NCI-H345 (cell line): ENCODE measurements around the gene MRPL44.

Source experiments
- DNase-seq: peaks from one replicate; lab custom pipeline; 2025; lab: John Stamatoyannopoulos, UW

The MRPL44 gene

DNA sequence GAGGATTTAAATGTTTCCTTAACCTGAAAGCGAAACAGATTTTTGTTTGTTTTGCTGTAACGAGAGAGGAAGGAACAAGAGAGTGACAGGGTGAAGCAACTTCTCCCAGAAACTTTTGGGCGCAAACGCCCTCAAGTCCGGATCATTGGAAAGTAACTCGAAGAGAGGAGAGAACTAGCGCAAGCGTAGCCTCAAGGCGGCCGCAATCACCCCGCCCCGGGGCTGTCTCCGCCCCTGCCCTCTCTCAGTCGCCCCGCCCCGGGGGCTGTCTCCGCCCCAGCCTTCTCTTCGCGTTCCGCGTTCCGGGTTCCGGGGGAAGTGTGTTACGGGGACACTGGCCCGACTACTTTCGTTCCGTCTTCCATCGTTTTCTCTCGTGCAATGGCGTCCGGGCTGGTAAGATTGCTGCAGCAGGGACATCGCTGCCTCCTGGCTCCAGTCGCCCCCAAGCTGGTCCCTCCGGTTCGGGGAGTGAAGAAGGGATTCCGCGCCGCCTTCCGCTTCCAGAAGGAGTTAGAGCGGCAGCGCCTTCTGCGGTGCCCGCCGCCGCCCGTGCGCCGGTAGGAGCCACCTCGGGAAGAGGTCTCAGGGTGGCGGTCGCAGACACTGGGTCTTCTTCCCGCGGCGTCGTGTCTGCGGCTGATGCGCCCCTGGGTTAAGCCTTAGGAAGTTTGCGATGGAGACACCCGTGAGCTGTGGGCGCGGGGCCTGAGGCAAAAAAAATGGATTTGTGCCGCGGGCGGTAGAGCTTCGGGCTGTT, at the start of gene MRPL44:
Gene MRPL44, plus strand, starts transcription at position 372 of the 760 bp plus-strand sequence. Its CDS starts 10 bp downstream, at position 382.
- peak; percentile 97 for DNase-seq

DNA sequence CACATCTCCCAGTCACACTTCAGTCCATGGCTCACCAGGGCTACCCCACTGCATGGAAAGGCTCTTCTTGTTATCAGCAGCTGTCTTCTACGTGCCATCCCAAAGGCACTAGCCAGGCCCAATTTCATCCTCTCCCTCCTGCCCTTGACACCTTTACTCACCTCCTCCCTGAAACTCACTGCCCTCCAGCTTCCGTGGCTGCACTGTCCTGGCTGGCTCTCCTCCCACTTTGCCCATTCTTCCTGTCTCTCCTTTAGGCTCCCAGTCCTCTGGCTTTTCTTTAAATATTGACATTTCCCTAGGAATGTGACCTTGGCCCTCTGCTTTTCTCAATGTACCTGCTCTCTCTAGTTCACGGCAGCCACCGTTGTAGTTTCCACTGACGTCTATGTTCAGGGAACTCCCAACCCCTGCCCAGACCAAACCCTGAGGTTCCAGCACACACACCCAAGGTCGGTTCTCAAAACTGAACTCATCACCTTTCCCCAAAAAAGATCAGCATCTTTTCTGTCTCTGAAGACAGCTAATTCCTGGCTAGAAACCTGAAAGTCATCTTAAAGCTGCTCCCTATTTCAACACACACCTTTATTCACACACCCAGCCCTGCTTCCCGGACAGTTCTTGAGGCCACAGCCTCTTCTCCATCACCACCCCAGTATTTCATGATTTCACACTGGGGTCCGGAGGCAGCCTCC, 48.8 kb upstream of the MRPL44 start:
- no peak for DNase-seq

DNA sequence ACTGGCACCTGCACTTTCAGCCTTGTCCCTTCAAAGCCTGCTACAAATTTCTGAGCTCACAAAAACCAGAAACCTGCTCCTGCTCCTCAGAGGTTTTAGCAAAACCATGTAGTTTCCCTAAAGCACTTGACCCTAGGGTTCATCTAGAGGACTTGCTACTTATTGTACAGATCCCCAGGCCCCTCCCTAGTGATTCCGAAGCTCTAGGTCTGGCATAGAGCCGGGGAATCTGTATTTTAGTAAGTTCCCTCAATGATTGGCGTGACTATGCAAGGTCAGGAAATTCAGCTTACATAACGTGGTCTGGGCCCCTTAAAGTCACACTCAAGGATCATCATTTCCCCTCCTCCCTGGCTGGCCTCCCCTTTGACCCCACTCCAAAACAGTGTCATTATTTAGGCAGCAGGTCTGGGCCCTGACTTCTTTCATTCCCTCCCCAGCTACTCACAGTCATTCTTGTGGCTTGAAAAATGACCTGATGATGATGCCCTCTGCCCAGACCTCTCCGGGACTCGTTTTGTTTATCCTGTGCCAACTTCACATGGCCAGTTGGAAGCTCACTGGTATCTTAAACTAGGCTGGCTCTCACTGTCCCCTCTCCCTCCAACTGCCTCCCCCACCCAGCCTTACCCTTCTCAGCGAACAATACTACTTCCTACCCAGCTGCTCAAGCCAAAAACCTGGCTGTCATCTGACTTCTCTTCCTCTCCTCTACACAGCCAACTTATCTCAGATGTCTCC, 48.1 kb upstream of the MRPL44 start:
- DNase-seq = no peak

GRCh38 chr2:223914324-223914723, 42.9 kb upstream of the MRPL44 start:
- DNase-seq = no peak

DNA sequence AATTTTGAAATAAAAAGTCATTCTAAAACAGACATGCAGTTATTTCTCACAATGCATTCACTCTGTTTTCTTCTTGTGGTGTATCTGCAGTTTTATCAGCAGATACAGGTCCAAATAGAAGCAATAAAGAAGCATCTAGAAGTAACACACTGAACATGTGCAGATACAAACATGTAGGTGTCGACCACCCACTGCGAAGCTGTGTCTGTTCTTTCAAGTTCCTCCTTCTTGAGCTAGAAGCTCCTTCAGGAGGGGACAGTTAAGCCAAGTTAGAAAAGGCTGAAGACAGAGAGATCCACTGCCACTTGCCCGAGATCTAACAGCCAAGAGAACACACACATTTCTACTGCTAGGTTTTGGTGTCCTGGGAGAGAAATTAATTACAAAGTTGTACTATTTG, 42.2 kb upstream of the MRPL44 start:
- no peak for DNase-seq

DNA sequence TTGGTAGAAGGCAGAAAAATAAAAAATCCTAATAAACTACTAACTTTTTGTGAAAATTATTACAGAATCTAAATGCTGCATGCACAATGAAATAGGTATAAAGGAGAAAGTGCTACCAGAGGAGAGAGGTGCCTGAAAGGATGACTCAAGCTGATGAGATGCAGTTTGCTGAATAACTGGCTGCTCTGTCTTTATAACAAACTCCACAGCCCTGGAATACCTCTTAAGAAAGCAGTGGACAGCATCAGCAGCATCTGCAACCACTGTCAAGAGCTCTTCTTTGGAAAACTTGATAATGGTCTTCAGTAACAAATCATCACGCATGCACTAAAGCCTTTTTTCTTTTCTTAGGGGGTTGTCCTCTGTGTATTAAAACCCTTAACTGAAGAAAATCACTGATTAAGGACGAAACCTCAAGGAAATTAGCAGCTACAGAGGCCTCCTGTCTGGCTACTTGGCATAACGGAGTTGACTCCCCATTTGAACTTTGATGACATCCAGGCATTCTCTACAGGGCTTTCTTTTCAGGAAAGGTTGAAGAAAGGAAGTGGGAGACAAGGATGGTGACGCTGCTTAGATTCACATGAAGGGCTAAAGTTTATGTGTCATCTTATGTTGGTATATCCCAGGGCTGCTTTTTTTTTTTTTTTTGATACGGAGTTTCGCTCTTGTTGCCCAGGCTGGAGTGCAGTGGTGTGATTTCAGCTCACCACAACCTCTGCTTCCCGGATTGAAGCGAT, 40.9 kb upstream of the MRPL44 start:
- DNase-seq = no peak

- DNase-seq = no peak
Observed at GRCh38 chr2:223918671-223919134, 38.6 kb upstream of the MRPL44 start.

GRCh38 chr2:223920109-223920508, 37.2 kb upstream of the MRPL44 start:
- no peak for DNase-seq

GRCh38 chr2:223921204-223921603, 36.1 kb upstream of the MRPL44 start:
- no peak for DNase-seq

DNA sequence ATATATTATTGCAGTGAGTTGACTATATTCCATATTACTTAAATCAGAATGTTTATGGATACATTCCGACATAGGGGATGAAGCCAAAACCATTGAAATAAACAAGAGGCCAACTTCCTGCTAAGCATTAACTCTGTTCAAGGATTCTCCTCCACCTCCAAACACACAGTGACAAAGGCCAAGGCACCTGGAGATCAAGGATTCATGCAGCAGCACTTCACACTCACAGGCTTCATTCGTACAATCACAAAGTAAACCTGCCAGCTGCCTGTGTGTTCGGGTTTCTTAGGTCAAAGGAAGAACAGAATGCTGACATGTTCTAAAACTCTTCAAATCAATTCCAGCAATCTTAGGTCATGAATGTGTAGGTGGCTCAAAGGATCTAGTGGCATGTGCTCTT, 35.0 kb upstream of the MRPL44 start:
- DNase-seq = no peak

GRCh38 chr2:223923976-223924375, 33.3 kb upstream of the MRPL44 start:
- no peak for DNase-seq

DNA sequence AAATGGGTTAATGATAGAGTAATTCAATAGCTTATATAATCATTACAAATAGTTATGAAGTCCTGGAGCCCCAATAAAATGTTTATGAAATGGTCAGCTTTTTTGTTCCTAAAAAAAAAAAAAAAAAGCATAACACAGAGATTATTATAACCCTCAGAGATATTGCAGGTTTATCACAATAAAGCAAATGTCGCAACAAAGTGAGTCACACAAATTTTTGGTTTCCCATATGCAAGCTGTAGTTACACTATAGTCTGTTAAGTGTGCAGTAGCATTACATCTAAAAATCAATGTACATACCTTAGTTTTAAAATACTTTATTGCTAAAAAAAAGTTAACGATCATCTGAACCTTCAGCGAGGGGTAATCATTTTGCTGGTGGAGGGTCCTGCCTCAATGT, 32.2 kb upstream of the MRPL44 start:
- DNase-seq = no peak

GRCh38 chr2:223928113-223929006, 28.9 kb upstream of the MRPL44 start:
- DNase-seq = no peak

GRCh38 chr2:223929571-223930102, 27.6 kb upstream of the MRPL44 start:
- DNase-seq = no peak

DNA sequence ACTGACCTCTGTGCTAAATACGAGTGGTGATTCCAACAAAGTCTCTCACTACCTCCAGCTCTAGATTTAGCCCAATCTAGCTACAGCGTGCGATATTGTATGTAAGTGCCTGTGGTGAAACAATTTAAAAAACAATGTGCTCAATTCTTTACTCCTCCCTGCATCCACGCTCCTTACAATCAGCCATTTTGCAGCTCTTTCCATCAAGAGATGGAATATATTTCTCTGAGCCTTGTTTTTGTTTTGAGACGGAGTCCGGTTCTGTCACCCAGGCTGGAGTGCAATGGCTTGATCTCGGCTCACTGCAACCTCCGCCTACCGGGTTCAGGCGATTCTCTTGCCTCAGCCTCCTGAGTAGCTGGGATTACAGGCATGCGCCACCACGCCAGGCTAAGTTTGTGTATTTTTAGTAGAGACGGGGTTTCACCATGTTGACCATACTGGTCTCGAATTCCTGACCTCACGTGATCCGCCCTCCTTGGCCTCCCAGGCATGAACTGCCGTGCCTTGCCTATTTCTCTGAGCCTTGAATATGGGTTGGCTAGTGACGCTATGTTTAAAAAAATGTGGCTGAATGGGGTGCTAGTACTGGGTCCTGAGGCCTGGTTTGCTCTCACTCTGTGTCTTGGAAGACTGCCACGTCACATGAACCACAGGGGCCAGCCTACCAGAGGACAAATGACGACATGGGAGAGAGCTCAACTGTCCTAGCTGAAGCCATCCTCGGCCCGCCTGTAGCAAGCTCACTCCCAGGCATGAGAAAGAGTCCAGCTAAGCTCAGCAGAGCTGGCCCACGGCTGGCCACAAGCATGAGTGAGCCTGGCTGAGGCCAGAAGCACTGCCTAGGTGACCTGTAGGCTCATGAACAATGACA, 26.9 kb upstream of the MRPL44 start:
- DNase-seq = no peak

DNA sequence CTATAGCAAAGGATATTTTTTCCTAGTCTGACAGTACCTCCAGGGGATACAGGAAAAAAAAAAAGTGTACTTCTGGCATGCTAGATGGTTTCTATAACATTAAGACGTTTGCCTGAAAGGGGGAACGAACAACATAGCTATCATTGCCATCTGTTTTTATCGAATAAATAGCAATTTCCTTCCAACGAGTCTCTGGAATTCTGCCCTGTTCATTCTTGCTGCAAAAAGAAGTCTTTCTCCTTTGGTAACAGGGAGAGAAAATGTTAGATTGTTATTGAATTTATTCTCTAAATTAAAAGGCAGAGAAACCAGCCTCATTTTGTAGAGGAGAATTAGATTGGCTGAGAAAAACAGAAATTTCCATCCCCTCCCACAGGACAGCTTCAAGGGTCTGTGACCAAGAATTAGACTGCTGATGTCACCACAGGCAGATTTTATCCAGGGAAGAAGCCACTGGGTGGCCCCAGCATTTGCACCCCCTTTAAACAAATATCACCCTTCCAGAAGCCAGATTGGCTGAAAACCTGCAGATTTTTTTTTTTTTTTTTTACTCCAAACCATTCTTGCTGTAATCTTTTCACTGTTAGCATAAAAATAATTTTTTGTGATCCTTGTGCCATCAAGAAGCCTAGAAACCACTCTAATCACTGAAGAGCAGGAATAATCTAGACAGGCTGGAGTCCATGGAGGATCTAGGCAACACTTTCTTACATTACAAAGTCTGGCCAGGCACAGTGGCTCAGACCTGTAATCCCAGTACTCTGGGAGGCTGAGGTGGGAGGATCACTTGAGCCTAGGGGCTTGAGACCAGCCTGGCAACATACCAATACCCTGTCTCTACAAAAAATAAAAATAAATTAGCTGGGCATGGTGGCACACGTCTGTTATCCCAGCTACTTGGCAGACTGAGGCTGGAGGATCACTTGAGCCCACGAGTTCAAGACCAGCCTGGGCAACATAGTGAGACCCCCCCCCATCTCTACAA, 24.2 kb upstream of the MRPL44 start:
- DNase-seq = no peak

- no peak for DNase-seq
Observed at GRCh38 chr2:223934870-223935269, 22.4 kb upstream of the MRPL44 start.

DNA sequence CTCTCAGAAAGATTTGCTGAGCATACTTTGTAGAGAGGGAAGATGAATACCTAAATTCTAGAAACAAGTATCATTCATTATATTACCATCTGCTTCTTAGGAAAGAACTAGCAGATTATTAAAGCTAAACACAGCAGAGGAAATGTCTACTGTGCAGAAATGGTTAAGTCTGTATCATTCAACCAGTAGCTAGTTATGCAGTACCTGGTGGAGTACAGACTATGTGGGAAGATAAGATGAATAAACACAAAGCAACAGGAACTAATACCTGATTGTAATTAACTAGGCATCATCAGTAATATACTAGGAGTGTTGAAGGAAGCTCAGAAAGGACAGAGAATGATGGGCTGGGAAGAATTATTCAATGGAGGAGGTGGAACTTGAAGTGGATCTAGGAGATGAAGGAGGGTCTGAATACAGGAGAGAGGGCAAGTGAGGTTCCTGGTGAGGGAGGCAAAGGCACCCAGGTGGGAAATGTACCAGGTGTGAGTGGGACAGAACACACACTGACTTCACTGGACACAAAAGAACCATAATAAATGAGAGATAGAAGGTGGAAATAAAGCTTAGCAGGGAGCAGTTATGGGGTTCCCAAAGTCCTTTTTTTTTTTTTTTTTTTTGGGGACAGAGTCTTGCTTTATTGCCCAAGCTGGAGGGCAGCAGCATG, 21.7 kb upstream of the MRPL44 start:
- no peak for DNase-seq
